Type B pancreatic cell (in vitro differentiated cells): ENCODE results near the gene ETV1. TPM values are rescaled to one million over a fixed set of nuclear protein-coding genes. Genes with fewer than 3 reads are reported as not detected.

Experiments used
- DNase-seq: peaks from one replicate; pipeline ENCODE4 v3.0.0; 2021; ENCODE audit warnings: mixed read lengths; ENCODE audit not compliant: unreplicated experiment; ENCODE audit errors: extremely low spot score
- H3K27ac Mint-ChIP-seq: 2 replicates; pipeline ENCODE4 v1.8.0; 2021; ENCODE audit warnings: mild to moderate bottlenecking, mixed read lengths
- H3K27me3 Mint-ChIP-seq: 2 replicates; pipeline ENCODE4 v1.8.0; 2021; ENCODE audit warnings: mixed read lengths
- H3K36me3 Mint-ChIP-seq: 2 replicates; pipeline ENCODE4 v1.8.0; 2021; ENCODE audit warnings: mixed read lengths
- H3K4me1 Mint-ChIP-seq: one replicate; pipeline ENCODE4 v1.8.0; 2021; ENCODE audit warnings: mixed read lengths; ENCODE audit not compliant: unreplicated experiment
- H3K4me3 Mint-ChIP-seq: 2 replicates; pipeline ENCODE4 v1.8.0; 2021; ENCODE audit warnings: mild to moderate bottlenecking, mixed read lengths
- H3K9me3 Mint-ChIP-seq: 2 replicates; pipeline ENCODE4 v1.8.0; 2021; ENCODE audit warnings: mixed read lengths
- total RNA-seq: library from RNA; stranded (reverse); gene quantifications from 2 replicates; pipeline ENCODE4 v1.2.1, GENCODE V29; 2021; ENCODE audit warnings: low replicate concordance
- TF ChIP-seq, protein P1 (sequence below): fragments of 200-600 bp; sonication (generic); conservative IDR thresholded peaks from 2 replicates; pipeline ENCODE4 v1.5.0; 2021; ENCODE audit warnings: antibody characterized with exemption, mild to moderate bottlenecking

ETV1 gene
- total RNA-seq, 1 donor from 2014 or later: 35.6 TPM

DNA sequence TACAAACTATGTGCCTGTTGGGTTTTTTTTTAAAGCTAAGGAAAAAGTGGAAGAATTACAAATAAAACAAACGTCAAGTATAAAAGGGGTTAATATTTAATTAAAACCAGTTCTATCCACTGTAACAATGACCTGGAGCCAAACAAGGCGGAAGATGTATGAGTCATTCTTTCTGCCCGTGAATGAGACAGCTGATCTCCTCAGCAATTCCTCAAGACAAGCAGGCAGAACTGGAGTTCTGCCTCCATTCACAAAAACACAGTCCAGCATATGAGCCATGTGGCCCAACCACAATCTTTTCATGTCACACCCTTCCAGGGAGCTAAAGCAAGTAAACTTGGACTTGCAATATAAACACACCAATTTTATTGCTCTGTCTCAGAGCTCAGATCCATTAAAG is 8.4 kb downstream of the ETV1 start:
- TF ChIP-seq, protein P1, sequence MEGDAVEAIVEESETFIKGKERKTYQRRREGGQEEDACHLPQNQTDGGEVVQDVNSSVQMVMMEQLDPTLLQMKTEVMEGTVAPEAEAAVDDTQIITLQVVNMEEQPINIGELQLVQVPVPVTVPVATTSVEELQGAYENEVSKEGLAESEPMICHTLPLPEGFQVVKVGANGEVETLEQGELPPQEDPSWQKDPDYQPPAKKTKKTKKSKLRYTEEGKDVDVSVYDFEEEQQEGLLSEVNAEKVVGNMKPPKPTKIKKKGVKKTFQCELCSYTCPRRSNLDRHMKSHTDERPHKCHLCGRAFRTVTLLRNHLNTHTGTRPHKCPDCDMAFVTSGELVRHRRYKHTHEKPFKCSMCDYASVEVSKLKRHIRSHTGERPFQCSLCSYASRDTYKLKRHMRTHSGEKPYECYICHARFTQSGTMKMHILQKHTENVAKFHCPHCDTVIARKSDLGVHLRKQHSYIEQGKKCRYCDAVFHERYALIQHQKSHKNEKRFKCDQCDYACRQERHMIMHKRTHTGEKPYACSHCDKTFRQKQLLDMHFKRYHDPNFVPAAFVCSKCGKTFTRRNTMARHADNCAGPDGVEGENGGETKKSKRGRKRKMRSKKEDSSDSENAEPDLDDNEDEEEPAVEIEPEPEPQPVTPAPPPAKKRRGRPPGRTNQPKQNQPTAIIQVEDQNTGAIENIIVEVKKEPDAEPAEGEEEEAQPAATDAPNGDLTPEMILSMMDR: no peak
- Mint-ChIP-seq H3K36me3 (peaks cover 5% of the 10 kb centered on the region), H3K27me3 (no peaks in the 10 kb centered on the region), H3K4me3 (peak overlapping the region; percentile 70), H3K4me1 (peaks cover 27% of the 10 kb centered on the region), H3K27ac (peak overlapping the region; percentile 70), H3K9me3 (no peaks in the 10 kb centered on the region)
- DNase-seq: no peak

DNA sequence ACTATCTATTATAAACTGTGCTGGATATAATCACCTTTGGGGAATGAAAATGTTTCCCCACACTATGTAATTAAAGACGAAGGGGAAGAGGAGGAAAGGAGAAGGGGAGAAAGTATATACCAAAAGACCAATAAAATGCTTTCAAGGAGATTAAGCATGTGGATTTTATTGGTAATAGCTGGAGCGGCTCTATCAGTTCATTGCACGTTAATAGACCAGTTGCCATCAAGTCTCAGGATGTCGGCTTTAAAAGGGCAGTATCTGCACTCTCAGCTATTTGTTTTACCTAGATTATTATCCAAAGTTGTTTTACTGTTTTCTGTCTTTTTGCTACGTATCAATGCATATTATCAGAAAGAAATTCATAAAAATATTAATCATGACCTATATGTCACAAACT is 9.0 kb downstream of the ETV1 start:
- TF ChIP-seq, protein P1: no peak
- Mint-ChIP-seq H3K9me3 (no peaks in the 10 kb centered on the region), H3K27me3 (no peaks in the 10 kb centered on the region), H3K4me1 (peaks cover 24% of the 10 kb centered on the region), H3K4me3 (peak overlapping the region; percentile 51), H3K27ac (peak overlapping the region; percentile 74), H3K36me3 (peaks cover 3% of the 10 kb centered on the region)
- no peak for DNase-seq

DNA sequence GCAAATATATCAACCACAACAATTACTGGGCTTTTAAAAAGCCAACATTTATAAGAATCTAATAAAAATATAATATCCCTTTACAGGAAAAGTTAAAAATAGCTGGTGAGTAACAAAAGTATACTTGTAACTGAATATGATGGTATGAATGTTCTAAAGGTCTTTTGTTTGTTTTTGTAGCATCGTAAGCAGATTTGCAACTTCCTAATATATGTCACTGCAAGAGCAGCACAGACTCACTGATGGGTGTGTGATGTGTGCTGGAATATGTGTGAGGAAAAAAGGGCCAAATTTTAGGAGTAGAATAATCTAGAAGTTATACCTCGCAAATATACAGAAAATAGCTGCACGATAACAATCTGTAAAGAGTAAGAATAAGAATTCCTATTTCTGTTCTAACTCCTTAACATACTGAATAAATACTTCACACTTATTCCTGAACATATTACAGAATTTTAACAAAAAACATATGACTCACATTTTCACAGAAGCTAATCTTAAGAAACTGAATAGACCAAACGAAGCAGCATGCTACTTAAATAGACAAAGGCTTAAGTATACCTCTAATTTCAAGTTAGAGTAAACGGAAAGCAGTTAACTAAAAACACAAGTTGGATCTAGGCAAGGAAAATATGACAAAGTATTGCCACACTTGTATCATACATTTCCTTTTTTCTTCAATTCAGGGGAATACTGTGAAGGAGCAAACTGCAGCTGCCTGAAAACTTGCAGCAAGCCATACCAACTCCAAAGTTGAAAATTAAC is 9.6 kb downstream of the ETV1 start:
- H3K4me3 Mint-ChIP-seq: peak overlapping the region; percentile 51
- H3K27me3 Mint-ChIP-seq: no peaks in the 10 kb centered on the region
- H3K9me3 Mint-ChIP-seq: no peaks in the 10 kb centered on the region
- peaks cover 3% of the 10 kb centered on the region for H3K36me3 Mint-ChIP-seq
- DNase-seq: no peak
- peak overlapping the region; percentile 74 for H3K27ac Mint-ChIP-seq
- TF ChIP-seq, protein P1: no peak
- peaks cover 24% of the 10 kb centered on the region for H3K4me1 Mint-ChIP-seq

DNA sequence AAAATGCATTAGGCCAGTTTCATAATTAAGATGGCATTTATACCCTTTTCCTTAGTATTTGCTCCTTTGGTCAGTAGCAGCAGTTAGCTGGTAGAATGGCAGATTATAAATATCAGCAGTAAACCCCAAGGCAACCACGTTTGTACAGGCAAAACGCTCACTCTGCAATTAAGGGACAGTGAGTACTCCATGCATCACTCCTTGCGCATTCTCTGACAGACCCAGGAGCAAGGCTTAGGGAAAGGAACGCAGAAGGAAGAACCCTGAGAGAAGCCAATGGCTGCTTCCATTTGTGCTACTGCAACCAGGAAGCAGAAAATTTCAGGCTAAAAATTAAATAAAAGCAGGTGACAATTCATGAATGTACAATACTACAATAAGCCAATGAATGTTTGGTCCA is 12.9 kb downstream of the ETV1 start:
- H3K4me3 Mint-ChIP-seq: no peak overlapping the region
- TF ChIP-seq, protein P1: no peak
- no peak for DNase-seq
- peaks cover 10% of the 10 kb centered on the region for H3K36me3 Mint-ChIP-seq
- peaks cover 14% of the 10 kb centered on the region for H3K4me1 Mint-ChIP-seq
- no peaks in the 10 kb centered on the region for H3K27me3 Mint-ChIP-seq
- no peak overlapping the region for H3K27ac Mint-ChIP-seq
- H3K9me3 Mint-ChIP-seq: no peaks in the 10 kb centered on the region

DNA sequence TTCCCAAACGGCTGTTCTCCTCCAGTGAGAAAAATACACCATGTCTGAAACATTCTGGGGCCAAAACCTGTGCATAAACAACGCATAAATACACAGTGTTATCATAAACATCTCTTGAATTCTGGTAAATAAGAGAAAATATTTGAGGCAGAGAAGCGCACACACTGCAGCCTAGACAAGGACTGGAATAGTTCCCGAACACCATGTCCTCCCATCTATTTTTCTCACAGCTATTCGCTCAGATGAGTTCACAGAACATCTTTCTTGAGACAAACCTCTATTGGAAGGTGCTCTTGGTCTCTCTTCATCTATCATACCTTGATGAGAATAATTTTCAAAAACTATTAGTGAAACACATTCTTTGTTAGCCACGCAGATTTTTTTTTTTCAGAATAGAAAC is 24.4 kb downstream of the ETV1 start:
- no peak overlapping the region for H3K27ac Mint-ChIP-seq
- no peak overlapping the region for H3K4me3 Mint-ChIP-seq
- TF ChIP-seq, protein P1: no peak

More for the DNA sequence above, 24.4 kb downstream of the ETV1 start:
- no peaks in the 10 kb centered on the region for H3K9me3 Mint-ChIP-seq
- H3K27me3 Mint-ChIP-seq: no peaks in the 10 kb centered on the region
- DNase-seq: no peak
- H3K4me1 Mint-ChIP-seq: no peaks in the 10 kb centered on the region
- H3K36me3 Mint-ChIP-seq: no peaks in the 10 kb centered on the region
